ENCODE results near the gene SLC25A36. TPM values are rescaled to one million over a fixed set of nuclear protein-coding genes. Genes with fewer than 3 reads are reported as not detected.
A peak's percentile ranks its signal among the peaks of the same experiment; 100 is the strongest.

The SLC25A36 gene, protein sequence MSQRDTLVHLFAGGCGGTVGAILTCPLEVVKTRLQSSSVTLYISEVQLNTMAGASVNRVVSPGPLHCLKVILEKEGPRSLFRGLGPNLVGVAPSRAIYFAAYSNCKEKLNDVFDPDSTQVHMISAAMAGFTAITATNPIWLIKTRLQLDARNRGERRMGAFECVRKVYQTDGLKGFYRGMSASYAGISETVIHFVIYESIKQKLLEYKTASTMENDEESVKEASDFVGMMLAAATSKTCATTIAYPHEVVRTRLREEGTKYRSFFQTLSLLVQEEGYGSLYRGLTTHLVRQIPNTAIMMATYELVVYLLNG
- 10 to 100 TPM; 47.2 to 98.6 TPM for total RNA-seq

- Mint-ChIP-seq H3K36me3 (peaks cover 10 to 25% of the 10 kb centered on the region in 2 donors), H3K27ac (peak within 1 kb of the TSS; percentile 87 to 95), H3K9me3 (no peaks in the 10 kb centered on the region)
- DNase-seq (ENCODE audit: low spot score in 2 of 2) (peak; percentile 89 to 94), ATAC-seq (peak; percentile 96 to 97)
Observed at GRCh38 chr3:140941434-140942220, at the start of gene SLC25A36. Gene SLC25A36 (plus strand): TSS chr3:140941836. CDS start chr3:140942055, 219 bp downstream.

DNA sequence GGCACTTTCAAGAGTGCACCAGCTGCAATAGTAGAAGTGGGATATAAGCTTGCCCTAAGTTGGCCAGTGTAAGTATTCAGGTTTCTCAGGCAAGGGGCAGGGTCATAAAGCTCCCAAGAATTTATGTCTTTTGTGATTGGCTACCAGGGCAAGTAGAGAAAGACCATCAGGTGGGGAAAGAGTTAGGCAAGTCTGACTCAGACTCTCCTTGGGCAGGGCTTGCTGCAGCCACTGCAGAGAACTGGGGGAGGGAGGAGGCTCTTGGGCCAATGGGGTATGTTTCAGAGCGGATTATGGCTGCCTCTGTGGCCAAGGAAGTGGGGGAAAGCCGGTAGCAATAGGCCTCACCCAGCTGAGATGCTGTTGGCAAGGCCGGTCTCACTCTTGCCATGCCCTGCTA lies 44.6 kb upstream of the SLC25A36 start:
- DNase-seq (ENCODE audit: low spot score in 2 of 2), result no peak

DNA sequence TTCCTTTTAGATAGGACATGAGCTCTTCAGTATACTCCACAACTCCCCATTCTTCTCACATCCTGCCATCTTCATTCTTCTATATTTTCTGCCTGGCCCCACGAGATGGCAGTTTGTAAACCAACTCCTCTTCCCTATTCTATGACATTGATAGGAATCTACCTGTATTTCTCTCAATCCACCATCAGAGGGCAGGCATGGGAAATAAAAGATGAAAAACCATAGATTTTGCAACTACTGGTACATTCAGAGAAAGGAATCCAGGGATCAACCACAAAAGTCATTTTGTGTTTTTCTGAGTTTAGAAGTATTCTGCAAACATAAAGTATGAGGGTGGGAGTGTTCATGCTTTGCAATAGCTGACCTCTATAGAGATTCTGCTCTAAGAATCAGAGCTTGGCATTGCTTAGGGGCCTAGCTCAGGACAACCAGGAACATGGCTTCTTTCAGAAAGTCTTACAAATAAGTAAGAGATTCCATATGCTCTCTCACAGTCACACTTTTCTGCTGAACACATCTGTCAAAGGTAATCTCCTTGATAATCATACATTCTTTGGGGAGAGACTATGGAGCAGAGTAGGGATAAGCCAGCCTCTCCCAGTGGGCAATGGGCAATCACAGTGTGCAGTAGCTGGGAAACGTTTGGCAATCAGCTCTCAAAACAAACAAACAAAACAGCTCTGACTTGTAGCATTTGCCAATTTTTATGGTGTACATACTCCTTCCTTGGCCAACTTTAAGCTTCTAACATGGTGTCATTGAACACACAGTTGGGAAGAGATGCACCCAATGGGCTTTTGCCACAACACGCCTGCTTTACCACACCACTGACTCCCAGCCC lies 43.1 kb upstream of the SLC25A36 start:
- DNase-seq (ENCODE audit: low spot score in 2 of 2) (peak in 1 of 2 donors; percentile 20), ATAC-seq (peak; percentile 20 to 55)
- no peaks in the 10 kb centered on the region for H3K36me3 Mint-ChIP-seq
- H3K27ac Mint-ChIP-seq, result no peak overlapping the region
- H3K9me3 Mint-ChIP-seq, result no peaks in the 10 kb centered on the region

More for the DNA sequence above, 44.6 kb upstream of the SLC25A36 start:
- Mint-ChIP-seq H3K36me3 (no peaks in the 10 kb centered on the region), H3K9me3 (no peaks in the 10 kb centered on the region), H3K27ac (no peak overlapping the region)
- ATAC-seq, result no peak

DNA sequence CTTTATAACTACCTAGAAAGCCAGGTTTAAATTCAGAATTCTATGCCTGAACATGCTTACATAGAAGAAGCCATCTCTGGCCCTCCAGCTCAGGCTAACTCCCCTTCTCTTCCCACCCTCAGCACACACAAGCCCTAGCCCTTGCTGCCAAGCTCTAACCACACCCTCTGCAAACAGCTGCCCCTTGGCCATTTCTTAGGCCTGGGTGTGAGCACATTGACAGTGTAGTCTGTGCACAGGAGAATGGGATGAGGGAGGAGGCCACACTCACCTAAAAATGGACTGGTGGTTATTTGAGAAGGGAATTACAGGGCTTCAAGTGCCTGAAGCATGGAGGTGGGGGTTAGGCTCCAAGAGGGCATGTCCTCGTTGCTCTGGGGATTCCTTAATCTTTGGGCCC lies 42.3 kb upstream of the SLC25A36 start:
- H3K36me3 Mint-ChIP-seq, result no peaks in the 10 kb centered on the region
- no peak for ATAC-seq
- H3K9me3 Mint-ChIP-seq, result no peaks in the 10 kb centered on the region
- H3K27ac Mint-ChIP-seq, result no peak overlapping the region
- DNase-seq (ENCODE audit: low spot score in 2 of 2), result no peak

- no peak for DNase-seq (ENCODE audit: low spot score in 2 of 2)
- Mint-ChIP-seq H3K27ac (no peak overlapping the region), H3K9me3 (no peaks in the 10 kb centered on the region), H3K36me3 (no peaks in the 10 kb centered on the region)
- no peak for ATAC-seq
Observed at GRCh38 chr3:140902791-140903190, 38.8 kb upstream of the SLC25A36 start.

DNA sequence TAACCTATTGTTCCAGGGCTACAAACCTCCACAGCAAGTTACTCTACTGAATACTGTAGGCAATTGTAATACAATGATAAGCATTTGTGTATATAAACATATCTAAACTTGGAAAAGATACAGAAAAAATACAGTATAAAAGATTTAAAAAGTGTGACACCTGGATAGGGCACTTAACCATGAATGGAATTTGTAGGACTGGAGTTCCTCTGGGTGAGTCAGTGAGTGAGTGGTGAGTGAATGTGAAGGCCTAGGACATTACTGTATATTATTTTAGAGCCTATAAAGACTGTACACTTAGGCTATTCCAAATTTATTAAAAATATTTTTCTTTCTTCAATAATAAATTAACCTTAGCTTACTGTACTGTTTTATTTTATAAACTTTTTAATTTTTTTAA lies 38.4 kb upstream of the SLC25A36 start:
- ATAC-seq, result no peak
- Mint-ChIP-seq H3K36me3 (no peaks in the 10 kb centered on the region), H3K9me3 (no peaks in the 10 kb centered on the region), H3K27ac (no peak overlapping the region)
- no peak for DNase-seq (ENCODE audit: low spot score in 2 of 2)

GRCh38 chr3:140904521-140904920 lies 37.1 kb upstream of the SLC25A36 start:
- H3K9me3 Mint-ChIP-seq, result no peaks in the 10 kb centered on the region
- DNase-seq (ENCODE audit: low spot score in 2 of 2) (no peak), ATAC-seq (no peak)
- H3K27ac Mint-ChIP-seq, result no peak overlapping the region
- no peaks in the 10 kb centered on the region for H3K36me3 Mint-ChIP-seq

DNA sequence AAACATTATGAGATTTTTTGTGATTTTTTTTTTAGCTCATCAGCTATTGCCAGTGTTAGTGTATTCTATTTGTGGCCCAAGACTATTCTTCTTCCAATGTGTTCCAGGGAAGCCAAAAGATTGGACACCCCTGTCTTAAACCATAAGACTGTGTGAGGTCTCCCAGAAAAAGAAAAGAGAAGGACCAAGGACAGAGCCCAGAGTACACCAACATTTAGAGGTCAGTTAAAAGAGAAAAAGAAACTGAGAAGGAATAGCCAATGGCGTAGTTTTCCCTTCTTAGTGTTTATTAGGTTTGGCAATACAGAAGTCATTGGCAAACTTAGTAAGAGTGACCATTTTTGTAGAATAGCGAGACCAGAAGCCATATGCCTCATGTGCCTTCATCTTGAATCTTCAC lies 36.1 kb upstream of the SLC25A36 start:
- no peak for DNase-seq (ENCODE audit: low spot score in 2 of 2)
- H3K9me3 Mint-ChIP-seq, result no peaks in the 10 kb centered on the region
- H3K36me3 Mint-ChIP-seq, result no peaks in the 10 kb centered on the region
- no peak overlapping the region for H3K27ac Mint-ChIP-seq
- ATAC-seq, result no peak

- ATAC-seq (no peak), DNase-seq (ENCODE audit: low spot score in 2 of 2) (no peak)
- Mint-ChIP-seq H3K36me3 (no peaks in the 10 kb centered on the region), H3K27ac (no peak overlapping the region), H3K9me3 (no peaks in the 10 kb centered on the region)
Observed at GRCh38 chr3:140906785-140907184, 34.9 kb upstream of the SLC25A36 start.

- Mint-ChIP-seq H3K27ac (no peak overlapping the region), H3K9me3 (no peaks in the 10 kb centered on the region), H3K36me3 (no peaks in the 10 kb centered on the region)
- no peak for DNase-seq (ENCODE audit: low spot score in 2 of 2)
- ATAC-seq, result no peak
Observed at GRCh38 chr3:140910860-140911259, 30.8 kb upstream of the SLC25A36 start.

DNA sequence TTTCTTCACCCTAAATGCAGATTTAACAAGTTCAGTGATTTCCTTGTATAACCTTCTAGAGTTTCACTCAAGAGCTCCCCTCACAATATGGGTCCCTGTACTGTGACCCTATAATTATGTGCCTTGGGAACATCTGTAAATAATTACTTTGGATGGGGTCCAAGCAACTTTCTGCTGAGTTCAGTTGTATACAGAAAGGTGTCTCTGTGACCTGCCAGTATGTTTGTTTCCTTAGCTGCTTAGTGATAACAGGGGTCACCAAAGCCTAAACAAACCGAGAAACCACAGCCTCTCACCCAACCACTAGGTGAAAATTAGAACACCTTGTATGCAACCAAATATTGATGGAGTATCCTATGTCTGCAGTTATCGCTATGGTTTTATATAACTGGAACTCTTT lies 29.8 kb upstream of the SLC25A36 start:
- Mint-ChIP-seq H3K27ac (no peak overlapping the region), H3K36me3 (no peaks in the 10 kb centered on the region), H3K9me3 (no peaks in the 10 kb centered on the region)
- DNase-seq (ENCODE audit: low spot score in 2 of 2), result no peak
- ATAC-seq, result no peak

DNA sequence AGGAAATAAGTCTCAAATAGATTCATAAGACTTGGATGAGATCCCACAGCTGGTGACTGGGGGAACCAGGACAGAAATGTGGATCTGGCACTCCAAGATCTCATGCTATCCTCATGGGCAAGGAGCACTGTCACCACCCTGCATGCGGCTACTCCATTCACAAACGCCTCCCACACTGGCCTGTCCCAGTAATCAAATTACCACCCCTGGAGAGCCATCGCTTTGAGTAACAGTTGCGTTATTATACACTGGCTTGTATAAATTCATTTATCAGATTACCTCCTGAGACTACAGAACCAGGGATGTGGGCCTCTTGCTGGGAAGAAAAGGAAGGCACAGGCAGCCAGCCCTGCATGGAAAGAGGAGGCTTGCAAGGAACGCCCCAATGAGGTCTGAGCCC lies 27.9 kb upstream of the SLC25A36 start:
- Mint-ChIP-seq H3K36me3 (no peaks in the 10 kb centered on the region), H3K27ac (no peak overlapping the region), H3K9me3 (no peaks in the 10 kb centered on the region)
- DNase-seq (ENCODE audit: low spot score in 2 of 2) (no peak), ATAC-seq (no peak)

- H3K36me3 Mint-ChIP-seq, result no peaks in the 10 kb centered on the region
- H3K27ac Mint-ChIP-seq, result no peak overlapping the region
- ATAC-seq, result no peak
- no peaks in the 10 kb centered on the region for H3K9me3 Mint-ChIP-seq
- no peak for DNase-seq (ENCODE audit: low spot score in 2 of 2)
Observed at GRCh38 chr3:140914384-140914945, 27.2 kb upstream of the SLC25A36 start.

- H3K27ac Mint-ChIP-seq, result no peak overlapping the region
- no peak for DNase-seq (ENCODE audit: low spot score in 2 of 2)
- no peaks in the 10 kb centered on the region for H3K36me3 Mint-ChIP-seq
- no peaks in the 10 kb centered on the region for H3K9me3 Mint-ChIP-seq
- ATAC-seq, result no peak
Observed at GRCh38 chr3:140916603-140917002, 25.0 kb upstream of the SLC25A36 start.

DNA sequence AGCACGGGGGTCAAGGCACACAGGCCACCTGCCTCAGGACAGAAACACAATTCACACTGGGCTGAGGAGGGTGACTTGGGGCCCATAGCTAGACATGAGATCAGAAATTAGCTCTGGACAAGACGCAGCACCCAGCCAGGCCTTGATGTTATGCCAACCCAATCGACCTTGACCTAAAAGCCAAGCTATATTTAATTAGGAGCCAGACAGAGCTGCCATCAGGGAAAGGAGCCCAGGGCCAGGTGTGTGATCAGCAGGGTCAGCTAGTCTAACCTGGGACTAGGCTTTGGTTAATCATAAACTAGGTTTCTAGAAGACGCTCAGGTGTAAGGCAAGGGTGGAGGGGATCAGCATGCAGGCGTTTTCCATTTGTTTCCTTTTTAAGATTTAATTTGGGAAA lies 23.9 kb upstream of the SLC25A36 start:
- no peak overlapping the region for H3K27ac Mint-ChIP-seq
- no peak for ATAC-seq
- H3K9me3 Mint-ChIP-seq, result no peaks in the 10 kb centered on the region
- DNase-seq (ENCODE audit: low spot score in 2 of 2), result no peak
- no peaks in the 10 kb centered on the region for H3K36me3 Mint-ChIP-seq

- no peak overlapping the region for H3K27ac Mint-ChIP-seq
- no peaks in the 10 kb centered on the region for H3K9me3 Mint-ChIP-seq
- DNase-seq (ENCODE audit: low spot score in 2 of 2) (no peak), ATAC-seq (no peak)
- no peaks in the 10 kb centered on the region for H3K36me3 Mint-ChIP-seq
Observed at GRCh38 chr3:140920029-140920428, 21.6 kb upstream of the SLC25A36 start.

GRCh38 chr3:140922634-140923033 lies 19.0 kb upstream of the SLC25A36 start:
- no peak for ATAC-seq
- no peaks in the 10 kb centered on the region for H3K36me3 Mint-ChIP-seq
- H3K9me3 Mint-ChIP-seq, result no peaks in the 10 kb centered on the region
- H3K27ac Mint-ChIP-seq, result no peak overlapping the region
- DNase-seq (ENCODE audit: low spot score in 2 of 2), result no peak

All from activated naive CD4-positive, alpha-beta T cell treated with anti-CD3 and anti-CD28 coated beads, Interleukin-2, amount 50 U/mL, for 72 hours (primary cell).